HG03378 (cell line): ENCODE data around the gene SMG1.

Source experiments
- ATAC-seq: cut with Tn5 transposase; IDR thresholded peaks from one replicate; pipeline ENCODE4 v1.9.1; 2021; ENCODE audit warnings: mild to moderate bottlenecking, moderate library complexity; ENCODE audit not compliant: unreplicated experiment

SMG1 gene

DNA sequence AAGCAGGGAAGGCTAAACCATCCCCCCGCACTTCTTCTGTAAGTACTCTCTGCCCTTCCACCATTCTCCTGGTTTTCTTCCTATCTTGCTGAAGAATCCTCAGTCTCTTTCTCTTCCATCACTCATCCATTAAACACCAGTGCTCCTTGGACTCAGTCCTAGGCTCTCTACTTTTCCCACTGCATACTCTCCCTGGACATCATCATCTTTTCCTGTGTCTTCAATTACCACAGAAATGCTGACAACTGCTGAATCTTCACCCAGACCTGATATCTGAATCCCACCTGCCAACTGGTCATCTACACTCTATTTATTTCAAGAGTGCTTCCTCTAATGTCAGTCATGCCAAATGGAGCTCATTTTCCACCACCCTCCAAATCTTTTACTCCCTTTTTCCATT is 71.0 kb downstream of the SMG1 start:
- ATAC-seq, result no peak

DNA sequence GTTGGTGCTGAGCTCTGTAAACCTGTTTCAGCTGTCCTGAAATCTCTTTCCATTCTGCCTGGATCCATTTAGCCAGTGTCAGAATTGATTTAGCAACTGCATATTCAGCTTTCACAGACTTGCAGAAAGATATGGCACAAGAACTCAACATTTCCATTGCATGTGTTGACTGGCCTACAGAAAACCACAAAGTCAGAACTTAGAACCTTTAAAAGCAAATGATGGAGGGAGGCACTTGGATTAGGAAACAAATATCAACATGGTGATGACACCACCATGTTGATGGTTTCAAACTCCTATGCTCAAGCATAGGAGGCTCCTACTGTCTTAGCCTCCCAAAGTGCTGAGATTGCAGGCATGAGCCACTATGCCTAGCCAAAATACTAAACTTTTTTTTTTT is 72.5 kb downstream of the SMG1 start:
- ATAC-seq, result no peak

DNA sequence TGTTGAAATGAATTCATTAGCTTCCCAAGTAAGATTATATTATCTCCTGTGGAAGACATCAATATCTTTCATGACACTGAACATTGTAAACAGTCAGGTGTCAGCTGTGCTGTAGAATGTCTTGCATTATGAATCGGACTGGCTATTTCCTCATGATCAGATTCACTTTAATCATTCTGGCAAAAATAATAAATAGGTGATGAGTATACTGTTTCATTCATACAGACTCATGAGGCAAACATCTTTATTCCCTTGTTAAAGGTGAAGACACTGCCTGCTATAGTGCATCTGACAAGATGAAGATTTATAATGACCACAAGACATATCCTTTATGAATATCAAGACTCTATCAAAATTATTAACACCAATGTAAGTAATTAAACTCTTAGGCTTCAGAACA is 73.6 kb downstream of the SMG1 start:
- no peak for ATAC-seq

DNA sequence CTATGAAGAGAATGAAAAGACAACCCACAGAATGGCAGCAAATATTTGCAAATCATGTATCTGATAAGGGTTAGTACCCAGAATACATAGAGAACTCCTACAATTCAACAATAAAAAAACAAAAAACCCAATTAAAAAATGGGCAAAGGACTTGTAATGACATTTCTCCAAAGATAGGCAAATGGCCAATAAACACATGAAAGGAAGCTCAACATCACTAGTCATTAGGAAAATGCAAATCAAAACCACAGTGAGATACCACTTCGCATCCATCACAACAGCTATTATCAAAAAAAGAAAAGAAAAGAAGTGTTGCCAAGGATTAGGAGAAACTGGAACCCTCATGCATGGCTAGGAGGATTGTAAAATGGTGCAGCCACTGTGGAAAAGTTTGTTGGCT is 79.8 kb downstream of the SMG1 start:
- ATAC-seq, result no peak

DNA sequence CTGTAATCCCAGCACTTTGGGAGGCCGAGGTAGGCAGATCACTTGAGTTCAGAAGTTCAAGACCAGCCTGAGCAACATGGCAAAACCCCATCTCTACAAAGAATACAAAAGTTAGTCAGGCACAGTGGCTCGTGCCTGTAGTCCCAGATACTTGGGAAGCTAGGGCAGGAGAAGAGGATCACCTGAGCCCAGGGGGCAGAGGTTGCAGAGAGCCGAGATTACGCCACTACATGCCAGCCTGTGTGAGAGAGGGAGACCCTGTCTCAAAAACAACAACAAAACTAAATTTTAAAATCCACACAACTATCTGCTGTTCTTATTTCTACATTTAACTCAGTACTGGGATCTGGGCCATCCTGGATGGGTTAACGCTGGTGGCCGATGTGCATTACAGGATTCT is 83.6 kb downstream of the SMG1 start:
- ATAC-seq, result no peak

DNA sequence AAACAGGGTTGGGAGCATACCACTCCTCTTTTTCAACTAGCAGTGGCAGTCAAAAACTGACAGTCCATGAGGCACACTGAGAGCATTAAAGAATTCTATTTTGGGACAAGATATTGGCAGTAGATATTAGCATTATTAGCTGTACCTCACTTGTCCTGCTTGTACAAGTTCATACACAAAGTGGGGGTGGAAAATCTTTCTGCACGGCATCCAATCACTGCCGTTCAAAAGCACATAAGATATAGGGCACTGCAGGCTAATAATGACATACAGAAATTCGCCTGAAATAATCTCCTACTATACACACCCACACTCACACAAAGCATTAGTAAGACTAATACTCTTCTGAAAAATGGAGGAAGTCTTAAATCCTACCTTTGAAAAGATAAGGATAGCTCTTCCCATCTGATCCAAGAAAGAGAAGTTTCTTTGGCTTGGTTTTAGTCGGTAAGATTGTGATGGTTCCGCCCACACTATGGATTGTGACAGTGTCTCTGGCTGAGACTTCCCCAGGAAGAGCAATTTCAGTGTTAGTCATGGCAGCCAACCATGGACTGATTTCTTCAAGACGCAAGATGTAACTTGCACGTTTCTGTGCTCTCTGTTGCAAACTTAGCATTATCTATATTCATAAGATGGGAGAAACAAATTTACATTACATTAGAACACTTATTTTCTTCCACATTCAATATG is 84.2 kb downstream of the SMG1 start:
- ATAC-seq, result no peak

DNA sequence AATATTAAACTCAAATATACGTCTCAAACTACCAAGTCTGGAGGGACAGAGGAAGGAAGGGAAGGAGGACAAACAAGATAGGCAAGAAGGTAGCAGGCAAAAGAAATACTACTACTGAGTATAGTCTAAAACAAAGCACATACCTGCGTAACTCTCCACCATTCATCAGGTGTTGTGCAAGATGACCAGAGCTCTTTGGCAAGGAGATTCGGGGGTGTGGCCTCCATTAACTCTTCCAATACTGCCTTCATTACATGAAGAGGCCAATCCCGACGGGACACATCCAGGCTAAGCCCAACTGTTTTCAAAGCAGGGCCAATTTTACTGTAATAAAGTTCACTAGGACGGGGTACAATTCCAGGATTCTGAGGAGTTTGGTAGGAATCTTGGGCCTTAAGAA is 86.7 kb downstream of the SMG1 start:
- ATAC-seq, result no peak

DNA sequence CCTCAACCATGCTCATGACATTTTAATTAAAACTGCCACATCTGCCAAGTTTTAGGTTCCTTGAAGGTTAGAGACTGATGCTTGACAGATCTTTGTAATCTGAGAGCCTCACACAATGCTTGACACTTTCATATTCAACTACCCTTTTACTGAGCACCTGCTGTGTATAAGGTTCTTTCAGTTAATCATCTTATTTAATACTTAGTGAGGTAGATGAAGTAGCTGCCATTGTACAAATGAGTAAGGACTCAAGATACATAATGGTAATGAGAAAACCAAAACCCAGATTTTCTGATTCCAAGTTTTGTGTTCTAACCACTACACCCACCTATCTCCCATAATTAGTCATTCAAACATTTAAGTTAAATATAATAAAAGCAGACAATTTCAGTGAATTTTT is 89.5 kb downstream of the SMG1 start:
- ATAC-seq, result no peak

DNA sequence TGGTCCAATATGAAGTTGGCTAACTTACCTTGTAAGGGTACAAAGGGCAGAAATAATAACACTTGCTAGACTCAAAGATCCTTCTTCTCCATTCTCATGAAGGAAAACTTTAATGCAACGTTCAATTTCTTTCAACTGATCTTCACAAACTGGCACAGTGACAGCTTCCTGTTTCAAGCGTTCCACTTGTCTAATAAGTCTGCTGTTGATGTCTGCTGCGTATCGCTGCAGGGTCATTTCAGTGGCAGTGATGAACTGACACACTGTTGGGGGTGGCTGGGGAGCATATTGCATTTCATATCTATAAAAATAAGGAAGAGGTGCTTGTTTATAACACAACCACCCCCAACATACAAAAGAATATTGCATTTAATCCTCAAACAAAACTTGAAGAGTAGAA is 91.3 kb downstream of the SMG1 start:
- ATAC-seq, result no peak

DNA sequence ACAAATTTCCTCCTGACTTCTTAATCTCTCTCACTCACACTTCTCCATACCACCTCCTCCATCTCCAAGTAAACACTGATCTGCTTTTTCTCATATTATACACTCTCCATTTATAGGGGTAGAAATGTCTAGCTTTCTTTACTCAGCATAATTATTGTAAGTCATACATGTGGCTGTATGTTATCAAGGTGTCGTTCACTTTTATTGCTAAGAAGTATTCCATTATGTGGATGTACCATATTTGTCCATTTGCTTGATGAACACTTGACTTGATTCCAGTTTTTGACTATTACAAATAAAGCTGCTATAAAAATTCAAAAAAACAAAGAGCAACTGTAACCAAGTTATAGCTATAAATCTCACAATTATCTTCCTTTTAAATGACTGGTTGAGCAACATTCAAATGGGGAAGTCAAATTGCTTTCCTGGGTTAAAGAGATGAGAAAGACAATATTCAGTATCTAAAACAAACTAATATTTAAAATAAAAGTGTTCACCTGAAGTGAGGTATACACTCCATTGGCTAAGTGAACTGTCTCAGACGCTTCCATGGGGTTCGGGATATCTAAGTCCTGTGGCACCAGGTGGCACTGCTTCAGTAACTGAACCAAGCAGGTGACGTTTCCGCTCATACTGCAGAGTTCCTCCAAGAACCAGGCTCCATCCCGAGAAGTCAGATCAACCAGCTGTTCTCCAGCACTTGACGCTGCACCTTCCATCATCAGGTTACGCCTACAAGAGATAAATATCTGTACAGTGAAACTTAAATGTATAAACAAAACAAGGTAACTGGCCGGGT is 92.3 kb downstream of the SMG1 start:
- no peak for ATAC-seq

DNA sequence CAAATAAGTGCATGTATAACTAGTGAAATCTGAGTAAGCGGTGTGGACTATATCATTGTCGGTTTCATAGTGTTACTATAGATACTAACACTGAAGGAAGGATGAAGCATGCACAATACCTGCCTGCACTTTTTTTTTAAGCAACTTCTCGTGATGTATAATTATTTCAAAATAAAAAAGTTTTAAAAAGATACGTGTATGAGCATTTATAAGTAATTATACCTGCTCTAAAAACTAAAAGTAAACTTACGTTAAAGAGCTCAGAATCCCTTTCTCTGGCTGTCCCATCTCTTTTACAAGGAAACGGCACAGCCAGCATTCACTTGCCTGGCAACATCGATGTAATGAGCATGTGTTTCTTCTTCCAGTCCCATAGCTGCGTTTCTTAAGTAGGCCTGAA is 93.6 kb downstream of the SMG1 start:
- ATAC-seq, result no peak

DNA sequence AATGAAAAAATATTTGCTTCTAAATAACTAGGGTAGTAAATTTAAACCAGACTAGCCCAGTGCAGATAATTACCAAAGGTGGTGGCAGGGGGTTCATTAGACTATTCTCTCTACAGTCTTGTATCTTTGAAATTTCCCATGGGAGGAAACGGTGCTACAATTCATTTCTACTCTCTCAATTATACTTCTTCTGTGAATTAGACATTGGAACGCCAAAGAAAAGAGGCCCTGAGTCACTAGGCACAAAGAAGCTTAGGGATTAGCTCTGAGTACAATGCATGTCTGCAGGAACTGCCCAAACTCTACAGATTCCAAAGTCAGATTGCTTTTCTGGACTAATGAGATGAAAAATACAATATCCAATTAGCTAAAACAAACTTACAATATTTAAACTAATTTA is 94.2 kb downstream of the SMG1 start:
- ATAC-seq, result no peak

DNA sequence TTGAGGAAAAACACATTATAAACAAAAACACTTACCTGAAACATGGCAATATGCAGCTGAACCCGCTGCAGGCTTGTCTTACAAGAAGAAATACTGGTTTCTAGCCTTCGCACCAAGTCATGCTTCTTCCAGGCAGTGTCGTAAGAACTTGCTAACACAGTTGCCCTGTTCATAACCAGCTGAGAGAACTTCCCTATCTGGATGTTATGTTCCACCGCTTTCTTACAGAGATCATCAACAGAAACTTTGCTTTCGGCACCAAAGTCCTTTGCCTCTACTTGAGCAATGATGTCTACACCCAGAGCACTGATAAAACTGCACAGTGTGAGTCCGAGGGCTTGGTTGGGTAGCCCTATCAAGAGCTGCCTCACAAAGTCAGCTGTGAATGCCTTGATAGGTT is 97.0 kb downstream of the SMG1 start:
- no peak for ATAC-seq

DNA sequence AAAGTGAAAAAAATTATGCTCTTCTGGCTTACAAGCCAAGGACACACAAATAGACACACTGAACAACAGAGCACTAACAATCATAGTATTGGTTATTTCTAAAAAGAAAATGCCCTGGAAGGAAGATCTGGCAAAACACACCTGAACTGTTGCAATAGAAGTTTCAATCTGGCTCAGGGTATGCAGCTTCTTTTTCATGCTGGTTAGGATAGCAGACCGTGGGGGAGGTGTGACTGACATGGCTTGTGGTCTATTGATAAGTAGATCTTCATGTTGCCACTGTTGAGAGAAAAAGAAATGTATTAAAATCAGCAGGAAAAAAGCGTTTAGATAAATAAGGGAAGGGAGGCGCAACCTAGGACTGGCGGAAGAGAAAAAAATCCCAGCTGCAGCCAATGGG is 98.3 kb downstream of the SMG1 start:
- ATAC-seq, result no peak

DNA sequence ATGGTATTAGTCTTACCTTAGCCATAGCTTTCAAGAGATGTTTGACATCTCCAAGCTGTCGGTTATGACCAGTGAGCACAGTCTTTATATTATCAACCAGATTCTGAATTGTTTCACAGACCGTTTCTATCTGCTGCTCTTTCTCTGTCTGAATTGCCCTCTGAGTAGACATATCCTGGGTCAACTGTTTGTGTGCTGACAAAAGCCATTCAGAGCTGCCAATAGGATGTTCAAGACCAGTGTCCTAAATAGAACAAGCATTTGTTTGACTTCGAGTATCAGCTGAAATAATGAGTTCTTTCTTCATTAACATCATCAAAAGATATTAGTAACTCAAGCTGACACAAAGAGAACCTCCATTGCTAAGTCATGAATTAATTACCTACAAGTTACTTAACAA is 109.9 kb downstream of the SMG1 start:
- no peak for ATAC-seq

DNA sequence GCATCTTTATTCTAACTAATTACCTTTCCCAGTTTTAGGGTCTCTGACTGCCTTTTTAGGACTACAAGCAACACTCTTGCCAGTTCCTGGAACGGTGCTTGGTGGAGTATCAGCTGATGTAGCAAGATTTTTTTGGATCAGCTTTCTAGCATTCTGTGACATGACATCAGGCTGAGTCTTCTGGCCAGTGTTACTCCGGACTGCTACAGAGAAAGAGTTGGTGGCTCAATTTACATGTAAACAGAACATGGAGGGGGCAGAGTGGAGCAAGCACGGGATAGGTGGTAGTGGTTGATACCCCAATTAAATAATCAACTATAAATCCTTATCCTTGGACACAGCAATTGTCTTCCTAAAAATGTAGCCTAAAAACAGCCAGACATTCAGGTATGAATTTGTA is 114.3 kb downstream of the SMG1 start:
- ATAC-seq, result no peak

DNA sequence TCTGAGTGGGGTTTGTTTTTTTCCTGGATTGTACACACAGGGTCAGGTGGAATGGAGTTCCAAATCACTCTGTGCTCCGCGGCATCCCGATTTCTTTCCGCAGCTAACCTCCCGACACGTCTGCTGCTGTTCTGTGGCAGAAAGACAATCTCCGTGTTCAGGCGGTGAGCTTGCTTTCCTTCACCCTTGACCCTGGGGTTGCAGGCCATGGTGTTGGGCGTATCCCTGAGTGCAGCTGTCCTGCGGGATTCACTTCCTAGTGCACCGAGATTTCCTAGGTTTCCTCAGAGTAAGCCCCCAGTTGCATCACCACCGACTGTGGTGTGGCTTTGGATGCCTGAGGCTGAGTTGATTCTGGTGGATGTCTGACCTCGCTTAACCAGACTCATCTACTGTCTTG is 117.0 kb downstream of the SMG1 start:
- no peak for ATAC-seq

DNA sequence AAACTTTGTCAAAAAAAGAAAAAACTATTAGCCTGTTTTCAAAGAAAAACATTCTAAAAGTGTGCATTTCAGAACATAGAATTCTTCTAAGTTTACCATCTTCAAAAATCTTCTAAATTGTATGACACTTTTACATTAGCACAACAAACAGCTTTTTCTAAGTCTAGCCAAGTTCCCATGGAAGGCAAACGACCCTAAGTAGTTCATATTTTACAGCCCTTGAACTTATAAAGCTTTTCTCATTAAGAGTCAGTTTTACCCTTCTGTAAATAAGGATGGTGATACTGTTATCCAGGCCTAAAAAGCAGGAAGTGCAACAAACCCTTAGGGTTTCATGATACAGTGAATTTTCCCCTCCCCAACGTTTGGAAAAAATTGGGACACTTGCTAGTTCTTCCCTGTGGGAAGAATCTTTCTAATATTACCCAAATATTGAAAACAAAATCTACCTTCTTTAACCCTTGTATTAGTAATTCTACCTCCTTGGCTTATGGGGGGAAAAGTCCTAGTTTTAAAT is 120.9 kb downstream of the SMG1 start:
- no peak for ATAC-seq

DNA sequence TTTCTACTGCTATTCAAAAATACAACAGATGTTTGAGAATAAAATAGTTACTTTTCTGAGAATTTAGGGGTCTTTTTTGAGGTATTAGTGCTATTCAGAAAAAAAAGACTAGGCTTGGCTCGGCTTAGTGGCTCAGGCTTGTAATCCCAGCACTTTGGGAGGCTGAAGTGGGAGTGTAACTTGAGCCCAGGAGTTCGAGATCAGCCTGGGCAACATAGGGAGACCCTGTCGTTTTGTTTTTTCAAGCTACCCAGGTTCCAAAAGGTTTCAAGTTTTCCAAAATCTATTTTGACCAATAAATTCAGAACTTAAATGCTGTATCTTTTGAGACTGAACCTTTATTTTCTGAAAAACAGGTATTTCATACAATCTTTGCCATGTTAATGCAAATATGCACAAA is 121.7 kb downstream of the SMG1 start:
- ATAC-seq, result no peak

DNA sequence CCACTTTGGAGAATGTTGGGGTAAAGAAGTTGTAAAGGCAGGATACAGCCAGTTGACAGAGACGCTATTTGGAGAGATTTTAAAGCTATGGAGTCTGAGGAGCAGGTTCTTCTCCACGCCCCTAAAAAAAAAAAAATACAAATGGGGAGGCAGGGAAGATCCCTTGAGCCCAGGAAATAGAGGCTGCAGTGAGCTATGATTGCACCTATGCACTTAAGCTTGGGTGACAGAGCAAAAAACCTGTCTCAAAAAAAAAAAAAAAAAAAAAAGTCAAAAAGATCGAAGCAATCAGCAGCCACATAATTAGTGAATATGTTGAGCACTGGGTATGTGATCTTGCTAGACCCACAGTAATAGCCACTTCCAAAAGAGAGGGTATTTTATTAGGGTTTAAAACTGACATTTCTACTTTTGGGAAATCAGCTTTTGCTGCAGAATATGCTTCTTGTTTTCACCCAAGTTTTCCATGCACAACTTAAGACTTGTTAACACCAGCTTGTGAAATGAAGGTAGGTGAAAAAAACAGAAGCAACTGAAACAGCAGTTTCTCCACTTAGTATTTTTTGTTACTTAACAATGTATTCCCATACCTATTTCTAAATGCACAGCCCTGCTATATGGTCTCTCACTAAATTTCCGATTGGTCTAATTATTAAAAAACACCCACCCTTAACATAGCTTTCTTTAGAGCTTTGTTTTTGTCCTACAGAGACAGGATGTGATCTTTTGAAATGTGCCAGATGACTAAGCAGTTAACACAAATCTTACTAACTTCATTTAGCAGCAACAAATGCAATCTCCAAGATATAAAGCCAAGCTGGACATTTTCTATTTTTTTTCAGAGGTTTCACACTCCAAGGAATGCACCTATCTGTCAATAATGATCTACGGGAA is 122.4 kb downstream of the SMG1 start:
- ATAC-seq, result no peak

DNA sequence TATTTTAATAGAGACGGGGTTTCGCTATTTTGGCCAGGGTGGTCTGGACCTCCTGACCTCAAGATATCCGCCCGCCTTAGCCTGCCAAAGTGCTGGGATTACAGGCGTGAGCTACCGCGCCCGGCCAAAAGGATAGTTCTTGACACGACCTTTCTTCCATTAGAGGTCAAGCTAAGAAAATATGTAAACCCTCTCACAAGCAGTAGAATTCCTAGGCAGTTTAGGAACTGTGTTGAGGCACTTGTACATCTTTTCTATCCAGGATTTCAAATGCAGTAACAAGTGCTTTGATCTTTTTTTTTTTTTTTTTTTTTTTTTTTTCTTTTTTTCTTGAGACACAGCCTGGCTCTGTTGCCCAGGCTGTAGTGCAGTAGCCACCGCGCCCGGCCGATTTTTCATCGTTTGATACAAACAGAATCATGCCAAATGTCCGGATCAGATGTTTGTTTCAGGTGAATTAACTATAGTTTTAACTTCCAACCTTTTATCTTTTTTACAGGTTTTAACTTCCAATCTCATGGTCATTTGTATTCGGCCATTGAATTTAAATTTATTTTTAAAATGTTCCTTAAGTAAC is 123.4 kb downstream of the SMG1 start:
- ATAC-seq, result no peak
